Type B pancreatic cell (in vitro differentiated cells): ENCODE measurements around the gene BRAF. TPM values are rescaled to one million over a fixed set of nuclear protein-coding genes. Genes with fewer than 3 reads are reported as not detected.
A peak's percentile ranks its signal among the peaks of the same experiment; 100 is the strongest.

ENCODE experiments used
- DNase-seq: peaks from one replicate; pipeline ENCODE4 v3.0.0; 2021; ENCODE audit warnings: mixed read lengths; ENCODE audit not compliant: unreplicated experiment; ENCODE audit errors: extremely low spot score
- H3K27ac Mint-ChIP-seq: 2 replicates; pipeline ENCODE4 v1.8.0; 2021; ENCODE audit warnings: mild to moderate bottlenecking, mixed read lengths
- H3K27me3 Mint-ChIP-seq: 2 replicates; pipeline ENCODE4 v1.8.0; 2021; ENCODE audit warnings: mixed read lengths
- H3K36me3 Mint-ChIP-seq: 2 replicates; pipeline ENCODE4 v1.8.0; 2021; ENCODE audit warnings: mixed read lengths
- H3K4me1 Mint-ChIP-seq: one replicate; pipeline ENCODE4 v1.8.0; 2021; ENCODE audit warnings: mixed read lengths; ENCODE audit not compliant: unreplicated experiment
- H3K4me3 Mint-ChIP-seq: 2 replicates; pipeline ENCODE4 v1.8.0; 2021; ENCODE audit warnings: mild to moderate bottlenecking, mixed read lengths
- H3K9me3 Mint-ChIP-seq: 2 replicates; pipeline ENCODE4 v1.8.0; 2021; ENCODE audit warnings: mixed read lengths
- CTCF ChIP-seq: fragments of 200-600 bp; sonication (generic); conservative IDR thresholded peaks from 2 replicates; pipeline ENCODE4 v1.5.0; 2021; ENCODE audit warnings: antibody characterized with exemption, mild to moderate bottlenecking
- total RNA-seq: library from RNA; stranded (reverse); gene quantifications from 2 replicates; pipeline ENCODE4 v1.2.1, GENCODE V29; 2021; ENCODE audit warnings: low replicate concordance

The BRAF gene
- total RNA-seq, 1 donor from 2014 or later = 34.4 TPM

DNA sequence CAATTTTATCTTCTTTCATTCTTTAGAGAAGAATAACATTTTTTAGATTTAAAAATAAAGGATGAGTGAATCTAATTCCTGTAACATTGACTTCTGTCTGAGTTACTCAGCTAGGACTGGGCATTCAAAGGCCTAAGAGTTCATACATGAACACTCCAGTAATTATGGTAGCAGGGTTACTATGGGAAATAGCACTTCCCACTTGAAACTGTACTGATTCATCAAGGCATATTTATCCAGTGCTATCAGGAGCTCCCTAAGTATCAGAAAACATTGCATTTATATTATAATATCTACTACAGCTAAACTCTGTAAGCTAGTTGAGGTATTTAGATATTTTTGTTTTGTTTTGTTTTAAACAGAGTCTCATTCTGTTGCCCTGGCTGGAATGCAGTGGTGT lies 186.4 kb downstream of the BRAF start:
- Mint-ChIP-seq H3K36me3 (peaks cover 23% of the 10 kb centered on the region), H3K4me1 (no peaks in the 10 kb centered on the region), H3K4me3 (no peak overlapping the region), H3K9me3 (no peaks in the 10 kb centered on the region), H3K27me3 (no peaks in the 10 kb centered on the region), H3K27ac (no peak overlapping the region)
- no peak for DNase-seq
- no peak for TF ChIP-seq CTCF

DNA sequence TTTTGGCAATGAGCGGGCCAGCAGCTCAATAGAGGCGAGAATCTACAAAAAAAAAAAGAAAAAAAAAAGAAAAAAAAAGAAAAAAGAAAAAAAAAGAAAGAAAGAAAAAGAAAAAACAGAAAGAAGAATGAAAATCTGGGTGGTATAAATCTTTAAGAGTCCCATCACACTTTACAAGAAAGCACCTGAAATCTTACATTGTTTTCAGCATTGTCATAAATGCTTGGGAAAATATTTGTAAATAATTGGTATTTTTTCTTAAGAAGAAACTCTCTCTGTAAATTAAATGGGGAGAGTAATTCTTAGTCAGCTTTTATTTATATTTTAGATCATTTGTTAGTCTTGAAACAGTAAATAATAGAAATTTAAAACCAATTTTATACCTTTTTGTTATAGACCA lies 190.0 kb downstream of the BRAF start:
- no peak overlapping the region for H3K4me3 Mint-ChIP-seq
- H3K4me1 Mint-ChIP-seq = no peaks in the 10 kb centered on the region
- H3K9me3 Mint-ChIP-seq = no peaks in the 10 kb centered on the region
- no peak overlapping the region for H3K27ac Mint-ChIP-seq
- no peaks in the 10 kb centered on the region for H3K27me3 Mint-ChIP-seq
- no peak for DNase-seq
- TF ChIP-seq CTCF = no peak
- peaks cover 20% of the 10 kb centered on the region for H3K36me3 Mint-ChIP-seq

GRCh38 chr7:140734096-140734495 lies 190.6 kb downstream of the BRAF start:
- DNase-seq = no peak
- H3K4me1 Mint-ChIP-seq = no peaks in the 10 kb centered on the region
- no peaks in the 10 kb centered on the region for H3K9me3 Mint-ChIP-seq
- H3K27me3 Mint-ChIP-seq = no peaks in the 10 kb centered on the region
- H3K4me3 Mint-ChIP-seq = no peak overlapping the region
- peaks cover 17% of the 10 kb centered on the region for H3K36me3 Mint-ChIP-seq
- TF ChIP-seq CTCF = no peak
- H3K27ac Mint-ChIP-seq = no peak overlapping the region

- TF ChIP-seq CTCF = no peak
- DNase-seq = no peak
- H3K4me3 Mint-ChIP-seq = no peak overlapping the region
- H3K27ac Mint-ChIP-seq = no peak overlapping the region
- no peaks in the 10 kb centered on the region for H3K27me3 Mint-ChIP-seq
- H3K9me3 Mint-ChIP-seq = no peaks in the 10 kb centered on the region
- H3K4me1 Mint-ChIP-seq = peaks cover 5% of the 10 kb centered on the region
- H3K36me3 Mint-ChIP-seq = peaks cover 17% of the 10 kb centered on the region
These were observed 192.3 kb downstream of the BRAF start for GRCh38 chr7:140732416-140732815.

- DNase-seq = no peak
- Mint-ChIP-seq H3K4me1 (peaks cover 5% of the 10 kb centered on the region), H3K4me3 (no peak overlapping the region), H3K36me3 (peaks cover 4% of the 10 kb centered on the region), H3K9me3 (no peaks in the 10 kb centered on the region), H3K27me3 (no peaks in the 10 kb centered on the region), H3K27ac (no peak overlapping the region)
- peak; percentile 61 for TF ChIP-seq CTCF
These were observed 198.4 kb downstream of the BRAF start for GRCh38 chr7:140726281-140726680.

- peaks cover 5% of the 10 kb centered on the region for H3K4me1 Mint-ChIP-seq
- no peak overlapping the region for H3K4me3 Mint-ChIP-seq
- TF ChIP-seq CTCF = no peak
- H3K27me3 Mint-ChIP-seq = no peaks in the 10 kb centered on the region
- no peak for DNase-seq
- H3K27ac Mint-ChIP-seq = no peak overlapping the region
- peaks cover 4% of the 10 kb centered on the region for H3K36me3 Mint-ChIP-seq
- no peaks in the 10 kb centered on the region for H3K9me3 Mint-ChIP-seq
These were observed 200.0 kb downstream of the BRAF start for GRCh38 chr7:140724706-140725105.
